HepG2 (cell line): Measurements from ENCODE around the gene DYNC2LI1. TPM values are rescaled to one million over a fixed set of nuclear protein-coding genes. Genes with fewer than 3 reads are reported as not detected.

Source experiments
- ATAC-seq: fragments of 200-7000 bp; cut with Tn5 transposase; 3 replicates; pipeline ENCODE4 v1.9.1; 2020; ENCODE audit warnings: mild to moderate bottlenecking, moderate library complexity
- BruUV-seq: library from RNA; stranded (reverse); fragments of 400-500 nt; replicated peaks from 2 replicates; lab custom pipeline; 2021; lab: Mats Ljungman, UMichigan
- CTCF ChIA-PET: fragments of 300-600 bp; formaldehyde crosslinking; extraction: SDS; loops from one replicate; lab custom pipeline; 2021; ENCODE audit warnings: low total read pairs, inconsistent platforms, low intra/inter-chr PET ratio; lab: Yijun Ruan, JAX
- POLR2A ChIA-PET: fragments of 350-600 bp; sonication (Branson Sonifier 250); formaldehyde crosslinking; loops from one replicate; lab custom pipeline; 2020; ENCODE audit warnings: antibody characterized with exemption, inconsistent platforms; lab: Yijun Ruan, JAX
- DNase-seq: peaks from one replicate; pipeline ENCODE4 v3.0.0-alpha.2; 2015; ENCODE audit warnings: low spot score
- FAIRE-seq: peaks from 3 replicates; lab custom pipeline; 2011; peaks lifted over from hg19 to GRCh38; lab: Jason Lieb, UNC
- H2AFZ ChIP-seq: one replicate; pipeline ENCODE4 v1.6.1; 2011; ENCODE audit warnings: low read length, inconsistent platforms
- H3K27ac ChIP-seq: fragments of 300-600 bp; 3 replicates; pipeline ENCODE4 v1.8.0; 2011; ENCODE audit warnings: mixed run types, mild to moderate bottlenecking, mixed read lengths, low read length, inconsistent platforms; ENCODE audit not compliant: insufficient read depth; ENCODE audit errors: extremely low read length
- H3K27me3 ChIP-seq, 2 experiments: fragments of 200-600 bp in 1 of 2; 2 replicates in 1 of 2; 3 replicates in 1 of 2; pipeline versions ENCODE4 v1.6.0 to v1.8.0; 2011; ENCODE audit warnings: low read length in 2 of 2, mild to moderate bottlenecking in 2 of 2, moderate library complexity in 2 of 2, inconsistent platforms in 1 of 2; ENCODE audit not compliant: insufficient read depth in 2 of 2, control insufficient read depth in 1 of 2
- H3K36me3 ChIP-seq, 2 experiments: fragments of 200-600 bp in 1 of 2; replicated peaks in 1 of 2; 2 replicates in 1 of 2; 3 replicates in 1 of 2; pipeline versions ENCODE4 v1.5.1 to v1.8.0; 2011; ENCODE audit warnings: low read length in 2 of 2, inconsistent platforms in 1 of 2; ENCODE audit not compliant: insufficient read depth in 2 of 2, control insufficient read depth in 1 of 2
- H3K4me1 ChIP-seq: 2 replicates; pipeline ENCODE4 v1.5.1; 2012; ENCODE audit warnings: low read length, inconsistent platforms; ENCODE audit not compliant: insufficient read depth
- H3K4me2 ChIP-seq: 2 replicates; pipeline ENCODE4 v1.6.0; 2011; ENCODE audit warnings: low read depth, low read length, inconsistent platforms
- H3K4me3 ChIP-seq, 3 experiments: fragments of 200-600 bp in 1 of 3; sonication (generic), shearing (Covaris generic) in 1 of 3; replicated peaks in 1 of 3; 2 replicates each; pipeline ENCODE4 v1.5.1; 2011 to 2016; ENCODE audit warnings: low read length in 3 of 3, inconsistent platforms in 2 of 3, low read depth in 2 of 3, mild to moderate bottlenecking in 2 of 3, control low read depth in 1 of 3, mixed read lengths in 1 of 3; ENCODE audit not compliant: insufficient read depth in 1 of 3
- H3K79me2 ChIP-seq: one replicate; pipeline ENCODE4 v1.6.1; 2011; ENCODE audit warnings: low read length, inconsistent platforms; ENCODE audit not compliant: insufficient read depth
- H3K9ac ChIP-seq: 2 replicates; pipeline ENCODE4 v1.6.0; 2011; ENCODE audit warnings: mild to moderate bottlenecking, low read depth, low read length, inconsistent platforms; ENCODE audit not compliant: insufficient read depth
- H3K9me3 ChIP-seq: 2 replicates; pipeline ENCODE4 v1.5.1; 2012; ENCODE audit warnings: mild to moderate bottlenecking, low read length
- H4K20me1 ChIP-seq: 2 replicates; pipeline ENCODE4 v1.6.0; 2011; ENCODE audit warnings: inconsistent platforms, mild to moderate bottlenecking, low read length, moderate library complexity; ENCODE audit not compliant: insufficient read depth
- CTCF ChIP-seq: sonication (generic); formaldehyde crosslinking; IDR thresholded peaks from 2 replicates; pipeline ENCODE4 v1.5.0; 2020; ENCODE audit warnings: mild to moderate bottlenecking, missing genetic modification reagents, moderate library complexity
- HOMEZ ChIP-seq: IDR thresholded peaks from 2 replicates; pipeline ENCODE4 v1.6.1; 2016; ENCODE audit warnings: low read depth
- MTERF4 ChIP-seq: sonication (generic); formaldehyde crosslinking; IDR thresholded peaks from 2 replicates; pipeline ENCODE4 v1.8.0; 2023; ENCODE audit warnings: mild to moderate bottlenecking, missing genetic modification reagents
- SAP130 ChIP-seq: IDR thresholded peaks from 2 replicates; pipeline ENCODE4 v1.6.1; 2016; ENCODE audit warnings: low read depth
- STAG1 ChIP-seq: sonication (generic); formaldehyde crosslinking; IDR thresholded peaks from 2 replicates; pipeline ENCODE4 v1.4.0; 2020; ENCODE audit warnings: missing genetic modification reagents
- ZMYM2 ChIP-seq: sonication (generic); formaldehyde crosslinking; IDR thresholded peaks from 2 replicates; pipeline ENCODE4 v1.8.0; 2022; ENCODE audit warnings: mild to moderate bottlenecking, missing genetic modification reagents
- ZNF362 ChIP-seq: sonication (generic); formaldehyde crosslinking; IDR thresholded peaks from 2 replicates; pipeline ENCODE4 v1.4.0; 2020; ENCODE audit warnings: missing genetic modification reagents, mild to moderate bottlenecking, borderline replicate concordance
- ZXDC ChIP-seq: sonication (generic); formaldehyde crosslinking; IDR thresholded peaks from 2 replicates; pipeline ENCODE4 v1.5.0; 2020; ENCODE audit warnings: mild to moderate bottlenecking, missing genetic modification reagents
- WGBS: methylation state at CpG from one replicate; pipeline ENCODE4 v1.1.6; 2017; ENCODE audit warnings: low lambda C conversion rate; 5-methylcytosine and 5-hydroxymethylcytosine counted together
- in situ Hi-C: cut with HindIII; loops from 2 replicates; pipeline ENCODE4 v1.10.0; 2017; ENCODE audit warnings: low pct_unique_long_range_greater_than_20kb; ENCODE audit not compliant: extremely low pct_ligation_motif_present
- intact Hi-C: fragments of 100-400 bp; cut with micrococcal nuclease; formaldehyde crosslinking; loops from one replicate; pipeline ENCODE4 v1.10.0; 2022; ENCODE audit not compliant: unreplicated experiment
- polyA plus RNA-seq, 8 experiments: library from polyadenylated mRNA; depleted of rRNA in 3 of 8; stranded (reverse) in 7 of 8; unstranded in 1 of 8; fragments of >200 nt; fragmentation: Illumina TruSeq in 4 of 8; extraction: Trizol in 4 of 8; gene quantifications; 2 replicates each; pipeline versions ENCODE4 v1.2.1 to v1.2.3, GENCODE V29; 2011 to 2016; ENCODE audit warnings: low read depth in 4 of 8, missing spikeins in 1 of 8, mixed read lengths in 1 of 8; ENCODE audit not compliant: insufficient read depth in 1 of 8
- total RNA-seq, 5 experiments: library from RNA; depleted of rRNA; stranded (reverse); fragments of >200 nt; fragmentation: Illumina TruSeq; extraction: Trizol; gene quantifications; 2 replicates each; pipeline ENCODE4 v1.2.3, GENCODE V29; 2016; ENCODE audit warnings: low read depth in 1 of 5

The DYNC2LI1 gene
- total and polyA plus RNA-seq, 2 of the 13 experiments (the other 11 are each of a cell fraction or from before 2014, with no cell fraction given) = 16.9 to 23.2 TPM

GRCh38 chr2:43802135-43802534 is 28.3 kb downstream of the DYNC2LI1 start:
- ATAC-seq (no peak), DNase-seq (peak; percentile 18), FAIRE-seq (no peak)
- Histone ChIP-seq H3K4me2 (no peak overlapping the region), H3K9me3 (no peaks in the 10 kb centered on the region), H4K20me1 (no peaks in the 10 kb centered on the region), H3K27me3 (no peaks in the 10 kb centered on the region), H2AFZ (no peak overlapping the region), H3K79me2 (no peaks in the 10 kb centered on the region), H3K4me3 (no peak overlapping the region), H3K9ac (no peak overlapping the region), H3K4me1 (peaks cover 56% of the 10 kb centered on the region), H3K36me3 (no peaks in the 10 kb centered on the region), H3K27ac (no peak overlapping the region)
- ChIA-PET CTCF (interaction anchor here (0.7 kb wide), 1 partner anchor 32 kb away, joined by 3 read pairs; no protein-coding TSS in a partner anchor), POLR2A (no interaction called here)
- TF ChIP-seq CTCF (CRISPR knock-in tag) (peak; percentile 60), ZMYM2 (CRISPR knock-in tag) (no peak), HOMEZ (CRISPR knock-in tag) (0 out of 2 replicates have a peak, but pooled peaks have one; percentile 8), STAG1 (CRISPR knock-in tag) (peak; percentile 51), MTERF4 (CRISPR knock-in tag) (no peak), ZNF362 (CRISPR knock-in tag) (peak; percentile 93), ZXDC (CRISPR knock-in tag) (no peak), SAP130 (CRISPR knock-in tag) (0 out of 2 replicates have a peak, but pooled peaks have one; percentile 7)
- in situ Hi-C loops (no loop called here), intact Hi-C loops (no loop called here)
- no TSS peak for BruUV-seq
- 87% methylated on average over 2 of the region's 2 CpGs for WGBS
